ENCODE data around the gene RAG2.

DNA sequence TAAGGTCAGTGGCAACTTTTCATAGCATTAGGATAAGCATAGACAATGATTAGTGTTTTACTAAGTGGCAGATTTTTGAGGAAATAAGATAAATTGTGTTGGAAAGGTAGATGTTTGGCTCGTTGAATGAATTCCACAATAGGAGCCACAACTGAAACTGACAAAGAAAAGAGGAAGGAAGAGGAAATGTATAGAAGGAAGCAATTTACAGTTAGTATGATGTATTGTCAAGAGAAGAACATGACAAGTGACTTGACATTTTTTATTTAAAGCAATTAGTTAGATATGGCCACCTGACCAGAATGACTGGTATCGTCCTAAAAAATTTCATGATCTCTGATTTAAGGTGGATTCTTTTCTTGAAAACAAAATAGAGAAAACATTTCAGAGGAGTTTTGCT is 3.1 kb upstream of the RAG2 start:
- no peak for TF ChIP-seq EZH2 (IDR thresholded peaks at IDR 0.05; ENCODE audit: insufficient read depth, low read length)
- TF ChIP-seq, protein P1, sequence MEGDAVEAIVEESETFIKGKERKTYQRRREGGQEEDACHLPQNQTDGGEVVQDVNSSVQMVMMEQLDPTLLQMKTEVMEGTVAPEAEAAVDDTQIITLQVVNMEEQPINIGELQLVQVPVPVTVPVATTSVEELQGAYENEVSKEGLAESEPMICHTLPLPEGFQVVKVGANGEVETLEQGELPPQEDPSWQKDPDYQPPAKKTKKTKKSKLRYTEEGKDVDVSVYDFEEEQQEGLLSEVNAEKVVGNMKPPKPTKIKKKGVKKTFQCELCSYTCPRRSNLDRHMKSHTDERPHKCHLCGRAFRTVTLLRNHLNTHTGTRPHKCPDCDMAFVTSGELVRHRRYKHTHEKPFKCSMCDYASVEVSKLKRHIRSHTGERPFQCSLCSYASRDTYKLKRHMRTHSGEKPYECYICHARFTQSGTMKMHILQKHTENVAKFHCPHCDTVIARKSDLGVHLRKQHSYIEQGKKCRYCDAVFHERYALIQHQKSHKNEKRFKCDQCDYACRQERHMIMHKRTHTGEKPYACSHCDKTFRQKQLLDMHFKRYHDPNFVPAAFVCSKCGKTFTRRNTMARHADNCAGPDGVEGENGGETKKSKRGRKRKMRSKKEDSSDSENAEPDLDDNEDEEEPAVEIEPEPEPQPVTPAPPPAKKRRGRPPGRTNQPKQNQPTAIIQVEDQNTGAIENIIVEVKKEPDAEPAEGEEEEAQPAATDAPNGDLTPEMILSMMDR (IDR thresholded peaks at IDR 0.05; ENCODE audit: insufficient read depth, low read depth, low read length), result no peak
